Gastroesophageal sphincter (tissue), 4 donors: ENCODE results near the gene DENR. TPM values are rescaled to one million over a fixed set of nuclear protein-coding genes. Genes with fewer than 3 reads are reported as not detected.
A peak's percentile ranks its signal among the peaks of the same experiment; 100 is the strongest.

Source experiments
- ATAC-seq: fragments of 150-250 bp; one replicate; pipeline ENCODE4 v1.9.1; 2016; ENCODE audit warnings: mild to moderate bottlenecking, moderate library complexity
- H3K27ac ChIP-seq, 4 donors: fragments of 200-600 bp; sonication (generic) in 3 of 4; 1 replicate in 3 of 4; 2 replicates in 1 of 4; pipeline ENCODE4 v1.5.1; 2016 to 2019
- H3K27me3 ChIP-seq: fragments of 200-600 bp; sonication (generic); one replicate; pipeline ENCODE4 v1.5.1; 2019
- H3K36me3 ChIP-seq, 2 donors: fragments of 200-600 bp; sonication (generic); one replicate each; pipeline ENCODE4 v1.5.1; 2019; ENCODE audit warnings: control low read depth in 1 of 2
- H3K4me1 ChIP-seq, 3 donors: fragments of 200-600 bp; sonication (generic); 1 replicate in 2 of 3; 2 replicates in 1 of 3; pipeline ENCODE4 v1.5.1; 2016 to 2019; ENCODE audit warnings: control low read depth in 2 of 3
- H3K4me3 ChIP-seq, 2 donors: fragments of 200-600 bp; sonication (generic); one replicate each; pipeline ENCODE4 v1.5.1; 2019; ENCODE audit warnings: mild to moderate bottlenecking in 1 of 2, moderate library complexity in 1 of 2
- H3K9me3 ChIP-seq, 3 donors: fragments of 200-600 bp; sonication (generic); one replicate each; pipeline ENCODE4 v1.5.1; 2017 to 2019; ENCODE audit warnings: control low read depth in 2 of 3
- EP300 ChIP-seq: sonication (generic); formaldehyde crosslinking; IDR thresholded peaks from one replicate; pipeline ENCODE4 v1.6.1; 2017; ENCODE audit warnings: antibody characterized with exemption, mild to moderate bottlenecking
- POLR2A ChIP-seq, 2 donors: fragments of 450-650 bp; IDR thresholded peaks; one replicate each; pipeline ENCODE4 v1.6.1; 2017; ENCODE audit warnings: antibody characterized with exemption in 2 of 2, mild to moderate bottlenecking in 2 of 2, moderate library complexity in 1 of 2
- POLR2AphosphoS5 ChIP-seq: sonication (generic); formaldehyde crosslinking; IDR thresholded peaks from one replicate; pipeline ENCODE4 v1.6.1; 2017; ENCODE audit warnings: antibody characterized with exemption
- WGBS, 2 donors: methylation state at CpG; one replicate each; pipeline ENCODE4 v1.1.5; 2018; ENCODE audit warnings: low coverage in 1 of 2; 5-methylcytosine and 5-hydroxymethylcytosine counted together
- total RNA-seq, 4 donors: library from RNA; depleted of rRNA; stranded (reverse); fragments of >200 nt; gene quantifications; one replicate each; pipeline ENCODE4 v1.1.0, GENCODE V29; 2016
- TF ChIP-seq, protein P1 (sequence below), 4 experiments: fragments of 200-600 bp in 2 of 4; fragments of 450-650 bp in 2 of 4; sonication (generic) in 1 of 4; IDR thresholded peaks; one replicate each; pipeline ENCODE4 v1.5.1; 2017 to 2019; ENCODE audit warnings: antibody characterized with exemption in 4 of 4, mild to moderate bottlenecking in 2 of 4, moderate library complexity in 2 of 4

The DENR gene
- total RNA-seq, 4 donors from 2014 or later: 22.9 to 31.5 (median 23.9) TPM

DNA sequence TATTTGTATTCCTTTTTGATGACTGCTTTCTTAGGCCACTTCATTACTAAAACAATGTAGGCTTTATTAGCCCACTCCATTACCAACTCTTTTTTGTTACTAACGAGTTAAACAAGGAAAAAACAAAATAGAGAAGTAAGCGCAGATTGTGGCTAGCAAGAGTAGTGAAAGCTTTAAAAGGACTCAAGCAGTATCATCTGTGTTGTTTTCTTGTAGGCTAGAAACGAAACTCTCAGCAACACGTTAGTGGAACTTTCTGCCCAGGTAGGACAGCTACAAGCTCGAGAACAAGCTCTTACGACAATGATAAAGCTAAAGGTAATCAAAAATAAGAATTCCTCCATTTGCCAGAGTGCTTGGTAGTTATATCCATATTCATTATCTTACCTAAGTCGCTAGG lies 32.9 kb downstream of the DENR start:
- WGBS, 2 donors: 81 to 87% methylated on average over 7 of the region's 7 CpGs
- no peaks in the 10 kb centered on the region for H3K27me3 ChIP-seq
- no peaks in the 10 kb centered on the region for H3K4me1 ChIP-seq
- H3K27ac ChIP-seq: no peak overlapping the region
- no peak for ATAC-seq
- H3K9me3 ChIP-seq: no peaks in the 10 kb centered on the region
- H3K36me3 ChIP-seq: no peaks in the 10 kb centered on the region
- H3K4me3 ChIP-seq: no peak overlapping the region
- TF ChIP-seq POLR2AphosphoS5: no peak

- Histone ChIP-seq H3K9me3 (no peaks in the 10 kb centered on the region), H3K36me3 (no peaks in the 10 kb centered on the region), H3K27ac (no peak overlapping the region), H3K4me3 (no peak overlapping the region), H3K27me3 (no peaks in the 10 kb centered on the region), H3K4me1 (no peaks in the 10 kb centered on the region)
- 70 to 90% methylated on average over 2 to 4 of the region's 4 CpGs for WGBS, 2 donors
- TF ChIP-seq EP300 (no peak), POLR2A (IDR thresholded peaks at IDR 0.05) (no peak), POLR2AphosphoS5 (no peak)
- TF ChIP-seq, protein P1, sequence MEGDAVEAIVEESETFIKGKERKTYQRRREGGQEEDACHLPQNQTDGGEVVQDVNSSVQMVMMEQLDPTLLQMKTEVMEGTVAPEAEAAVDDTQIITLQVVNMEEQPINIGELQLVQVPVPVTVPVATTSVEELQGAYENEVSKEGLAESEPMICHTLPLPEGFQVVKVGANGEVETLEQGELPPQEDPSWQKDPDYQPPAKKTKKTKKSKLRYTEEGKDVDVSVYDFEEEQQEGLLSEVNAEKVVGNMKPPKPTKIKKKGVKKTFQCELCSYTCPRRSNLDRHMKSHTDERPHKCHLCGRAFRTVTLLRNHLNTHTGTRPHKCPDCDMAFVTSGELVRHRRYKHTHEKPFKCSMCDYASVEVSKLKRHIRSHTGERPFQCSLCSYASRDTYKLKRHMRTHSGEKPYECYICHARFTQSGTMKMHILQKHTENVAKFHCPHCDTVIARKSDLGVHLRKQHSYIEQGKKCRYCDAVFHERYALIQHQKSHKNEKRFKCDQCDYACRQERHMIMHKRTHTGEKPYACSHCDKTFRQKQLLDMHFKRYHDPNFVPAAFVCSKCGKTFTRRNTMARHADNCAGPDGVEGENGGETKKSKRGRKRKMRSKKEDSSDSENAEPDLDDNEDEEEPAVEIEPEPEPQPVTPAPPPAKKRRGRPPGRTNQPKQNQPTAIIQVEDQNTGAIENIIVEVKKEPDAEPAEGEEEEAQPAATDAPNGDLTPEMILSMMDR (IDR thresholded peaks at IDR 0.05): no peak
- no peak for ATAC-seq
These were observed 35.8 kb downstream of the DENR start for GRCh38 chr12:122788387-122788786.

- ATAC-seq: no peak
- no peaks in the 10 kb centered on the region for H3K27me3 ChIP-seq
- no peak overlapping the region for H3K27ac ChIP-seq
- H3K4me3 ChIP-seq: no peak overlapping the region
- no peaks in the 10 kb centered on the region for H3K9me3 ChIP-seq
- peaks cover 0 to 3% (median 0%) of the 10 kb centered on the region in 3 donors for H3K4me1 ChIP-seq
- TF ChIP-seq POLR2AphosphoS5 (no peak), POLR2A (IDR thresholded peaks at IDR 0.05) (no peak), EP300 (no peak)
- TF ChIP-seq, protein P1 (IDR thresholded peaks at IDR 0.05): no peak
- H3K36me3 ChIP-seq: no peaks in the 10 kb centered on the region
- WGBS, 2 donors: 77% methylated on average over 2 to 3 of the region's 5 CpGs
These were observed 37.0 kb downstream of the DENR start for GRCh38 chr12:122789637-122790036.

DNA sequence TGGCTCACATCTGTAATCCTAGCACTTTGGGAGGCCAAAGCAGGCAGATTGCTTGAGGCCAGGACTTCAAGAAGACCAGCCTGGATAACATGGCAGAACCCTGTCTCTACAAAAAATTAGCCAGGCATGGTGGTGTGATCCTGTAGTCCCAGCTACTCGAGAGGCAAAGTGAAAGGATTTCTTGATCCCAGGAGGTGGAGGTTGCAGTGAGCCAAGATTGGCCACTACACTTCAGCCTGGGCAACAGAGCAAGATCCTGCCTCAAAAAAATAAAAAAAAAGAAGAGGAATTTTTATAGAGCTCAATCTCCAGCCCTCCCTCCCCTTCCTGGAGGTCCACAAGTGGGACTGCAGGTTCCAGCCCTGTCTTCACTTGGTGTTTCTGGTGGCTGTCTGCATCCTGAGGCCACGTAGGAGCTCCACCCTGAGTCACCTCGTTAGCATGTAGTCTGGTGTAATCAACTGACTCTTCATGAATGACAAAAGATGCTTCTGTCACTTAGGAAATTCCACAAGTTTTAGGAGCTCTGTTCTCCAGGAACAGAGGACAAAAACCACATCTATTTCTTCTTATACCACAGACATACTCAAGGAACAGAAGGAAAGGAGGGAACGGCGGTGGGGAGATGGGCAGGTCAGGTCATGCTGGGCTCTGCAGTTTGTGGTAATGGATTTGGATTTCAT lies 37.9 kb downstream of the DENR start:
- no peak overlapping the region for H3K4me3 ChIP-seq
- no peaks in the 10 kb centered on the region for H3K36me3 ChIP-seq
- WGBS, 2 donors: 75 to 77% methylated on average over 4 to 5 of the region's 5 CpGs
- no peak for ATAC-seq
- no peak for TF ChIP-seq POLR2AphosphoS5
- no peak for TF ChIP-seq EP300
- TF ChIP-seq POLR2A (IDR thresholded peaks at IDR 0.05): no peak
- TF ChIP-seq, protein P1 (IDR thresholded peaks at IDR 0.05): no peak
- no peak overlapping the region for H3K27ac ChIP-seq
- H3K27me3 ChIP-seq: no peaks in the 10 kb centered on the region
- no peaks in the 10 kb centered on the region for H3K9me3 ChIP-seq
- H3K4me1 ChIP-seq: peaks cover 0 to 3% (median 0%) of the 10 kb centered on the region in 3 donors

DNA sequence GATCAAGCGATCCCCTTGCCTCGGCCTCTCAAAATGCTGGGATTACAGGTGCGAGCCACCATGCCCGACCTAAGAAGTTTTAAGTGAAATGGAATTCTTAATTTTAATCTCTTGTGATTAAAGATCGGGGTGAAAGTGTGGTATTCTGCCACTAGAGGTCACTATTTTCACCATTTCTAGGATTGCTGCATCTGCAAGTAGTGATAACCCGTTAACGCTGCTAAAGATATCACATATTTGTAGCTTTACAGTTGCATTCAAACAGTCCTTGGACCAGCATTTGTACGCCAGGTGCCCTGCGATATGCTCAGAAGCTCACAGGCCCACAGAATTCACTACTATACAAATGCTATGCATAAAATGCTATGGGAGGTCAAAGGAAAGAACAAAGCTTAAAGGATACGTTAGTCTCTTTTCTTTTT lies 41.1 kb downstream of the DENR start:
- Histone ChIP-seq H3K27me3 (no peaks in the 10 kb centered on the region), H3K27ac (no peak overlapping the region), H3K36me3 (no peaks in the 10 kb centered on the region), H3K4me3 (no peak overlapping the region), H3K9me3 (no peaks in the 10 kb centered on the region), H3K4me1 (peaks cover 0 to 3% (median 0%) of the 10 kb centered on the region in 3 donors)
- WGBS, 2 donors: 14 to 30% methylated on average over 5 to 9 of the region's 10 CpGs
- TF ChIP-seq POLR2A (IDR thresholded peaks at IDR 0.05) (no peak), POLR2AphosphoS5 (no peak), EP300 (no peak)
- TF ChIP-seq, protein P1 (IDR thresholded peaks at IDR 0.05): peak; percentile 62 to 74 (median 68)
- ATAC-seq: no peak
